Measurements from ENCODE around the gene SCG3. TPM values are rescaled to one million over a fixed set of nuclear protein-coding genes. Genes with fewer than 3 reads are reported as not detected.
A peak's percentile ranks its signal among the peaks of the same experiment; 100 is the strongest.

Gene SCG3
- total and polyA plus RNA-seq, 10 donors, result 0.06 to 0.16 TPM; not detected in 8

GRCh38 chr15:51766341-51766740, 85.0 kb downstream of the SCG3 start:
- no peak overlapping the region for H3K4me3 ChIP-seq
- TF ChIP-seq, protein P1, sequence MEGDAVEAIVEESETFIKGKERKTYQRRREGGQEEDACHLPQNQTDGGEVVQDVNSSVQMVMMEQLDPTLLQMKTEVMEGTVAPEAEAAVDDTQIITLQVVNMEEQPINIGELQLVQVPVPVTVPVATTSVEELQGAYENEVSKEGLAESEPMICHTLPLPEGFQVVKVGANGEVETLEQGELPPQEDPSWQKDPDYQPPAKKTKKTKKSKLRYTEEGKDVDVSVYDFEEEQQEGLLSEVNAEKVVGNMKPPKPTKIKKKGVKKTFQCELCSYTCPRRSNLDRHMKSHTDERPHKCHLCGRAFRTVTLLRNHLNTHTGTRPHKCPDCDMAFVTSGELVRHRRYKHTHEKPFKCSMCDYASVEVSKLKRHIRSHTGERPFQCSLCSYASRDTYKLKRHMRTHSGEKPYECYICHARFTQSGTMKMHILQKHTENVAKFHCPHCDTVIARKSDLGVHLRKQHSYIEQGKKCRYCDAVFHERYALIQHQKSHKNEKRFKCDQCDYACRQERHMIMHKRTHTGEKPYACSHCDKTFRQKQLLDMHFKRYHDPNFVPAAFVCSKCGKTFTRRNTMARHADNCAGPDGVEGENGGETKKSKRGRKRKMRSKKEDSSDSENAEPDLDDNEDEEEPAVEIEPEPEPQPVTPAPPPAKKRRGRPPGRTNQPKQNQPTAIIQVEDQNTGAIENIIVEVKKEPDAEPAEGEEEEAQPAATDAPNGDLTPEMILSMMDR (IDR thresholded peaks at IDR 0.05 in 8 of 11, conservative IDR thresholded peaks at IDR 0.05 in 3 of 11), result no peak
- TF ChIP-seq POLR2AphosphoS5 (IDR thresholded peaks at IDR 0.05), result no peak
- TF ChIP-seq POLR2A (IDR thresholded peaks at IDR 0.05), result no peak
- 90 to 98% (median 93%) methylated on average over 1 of the region's 1 CpG for WGBS, 5 donors

GRCh38 chr15:51768018-51768417, 86.7 kb downstream of the SCG3 start:
- H3K36me3 ChIP-seq, result peaks cover 0 to 43% (median 2%) of the 10 kb centered on the region in 6 donors
- peak; percentile 81 for DNase-seq
- intact Hi-C loops (cut with DNase I; ENCODE audit: low total_unique reads), result no loop called here
- H3K4me1 ChIP-seq, result peaks cover 3 to 24% (median 18%) of the 10 kb centered on the region in 6 donors
- TF ChIP-seq POLR2A (IDR thresholded peaks at IDR 0.05), result no peak
- peak in 2 of 3 donors; percentile 44 to 75 for TF ChIP-seq POLR2AphosphoS5 (IDR thresholded peaks at IDR 0.05)
- TF ChIP-seq, protein P1 (IDR thresholded peaks at IDR 0.05 in 8 of 11, conservative IDR thresholded peaks at IDR 0.05 in 3 of 11), result no peak
- H3K4me3 ChIP-seq, result peak overlapping the region in 1 of 8 donors; percentile 21
- H3K27me3 ChIP-seq (replicated peaks in 1 of 7), result no peaks in the 10 kb centered on the region
- no peaks in the 10 kb centered on the region for H3K9me3 ChIP-seq
- WGBS, 5 donors, result 23 to 40% (median 34%) methylated on average over 9 of the region's 9 CpGs
- peak overlapping the region in 5 of 8 donors; percentile 7 to 73 (median 55) for H3K27ac ChIP-seq

More at GRCh38 chr15:51766341-51766740, 85.0 kb downstream of the SCG3 start:
- H3K4me1 ChIP-seq, result peaks cover 3 to 24% (median 13%) of the 10 kb centered on the region in 6 donors
- no peak for DNase-seq
- H3K27me3 ChIP-seq (replicated peaks in 1 of 7), result no peaks in the 10 kb centered on the region
- intact Hi-C loops (cut with DNase I; ENCODE audit: low total_unique reads), result no loop called here
- H3K9me3 ChIP-seq, result no peaks in the 10 kb centered on the region
- no peak overlapping the region for H3K27ac ChIP-seq
- H3K36me3 ChIP-seq, result peaks cover 0 to 30% (median 2%) of the 10 kb centered on the region in 6 donors

Other genes with a start within 250 kb of the SCG3 start
- gene DMXL2, start 58.7 kb upstream of the SCG3 start, total RNA-seq, result 100 to 1,000 TPM in 2 of 7 donors, 10 to 100 TPM in 5; 57.9 to 140 (median 72.1) TPM
- gene DMXL2, start 58.7 kb upstream of the SCG3 start, polyA plus RNA-seq, result 10 to 100 TPM; 11.1 to 33.5 (median 21.1) TPM
- gene LYSMD2, start 56.2 kb downstream of the SCG3 start, total RNA-seq, result 10 to 100 TPM; 18.1 to 41.7 (median 24.2) TPM
- 10 to 100 TPM; 32.7 to 39.0 (median 35.5) TPM for gene LYSMD2, start 56.2 kb downstream of the SCG3 start, polyA plus RNA-seq
- gene TMOD2, start 70.1 kb downstream of the SCG3 start, total RNA-seq, result 10 to 100 TPM in 6 of 7 donors, 1 to 10 TPM in 1; 9.0 to 21.1 (median 15.9) TPM
- 1 to 10 TPM; 1.3 to 2.6 (median 1.6) TPM for gene TMOD2, start 70.1 kb downstream of the SCG3 start, polyA plus RNA-seq
- 10 to 100 TPM; 33.2 to 65.5 (median 55.5) TPM for gene TMOD3, start 148.2 kb downstream of the SCG3 start, total RNA-seq
- 10 to 100 TPM in 2 of 3 donors, 1 to 10 TPM in 1; 8.9 to 12.4 (median 10.7) TPM for gene TMOD3, start 148.2 kb downstream of the SCG3 start, polyA plus RNA-seq

Data from spleen (tissue), 11 donors.